Gastroesophageal sphincter (tissue), 4 donors: Measurements from ENCODE around the gene POLH. TPM values are rescaled to one million over a fixed set of nuclear protein-coding genes. Genes with fewer than 3 reads are reported as not detected.
"Not testable (repeated sequence)": the region's sequence is repeated elsewhere in the genome, so short reads cannot be mapped to it uniquely, and the experiment has no call there.

ENCODE experiments used
- ATAC-seq: fragments of 150-250 bp; one replicate; pipeline ENCODE4 v1.9.1; 2016; ENCODE audit warnings: mild to moderate bottlenecking, moderate library complexity
- H3K27ac ChIP-seq, 4 donors: fragments of 200-600 bp; sonication (generic) in 3 of 4; 1 replicate in 3 of 4; 2 replicates in 1 of 4; pipeline ENCODE4 v1.5.1; 2016 to 2019
- H3K27me3 ChIP-seq: fragments of 200-600 bp; sonication (generic); one replicate; pipeline ENCODE4 v1.5.1; 2019
- H3K36me3 ChIP-seq, 2 donors: fragments of 200-600 bp; sonication (generic); one replicate each; pipeline ENCODE4 v1.5.1; 2019; ENCODE audit warnings: control low read depth in 1 of 2
- H3K4me1 ChIP-seq, 3 donors: fragments of 200-600 bp; sonication (generic); 1 replicate in 2 of 3; 2 replicates in 1 of 3; pipeline ENCODE4 v1.5.1; 2016 to 2019; ENCODE audit warnings: control low read depth in 2 of 3
- H3K4me3 ChIP-seq, 2 donors: fragments of 200-600 bp; sonication (generic); one replicate each; pipeline ENCODE4 v1.5.1; 2019; ENCODE audit warnings: mild to moderate bottlenecking in 1 of 2, moderate library complexity in 1 of 2
- H3K9me3 ChIP-seq, 3 donors: fragments of 200-600 bp; sonication (generic); one replicate each; pipeline ENCODE4 v1.5.1; 2017 to 2019; ENCODE audit warnings: control low read depth in 2 of 3
- CTCF ChIP-seq, 4 experiments: fragments of 200-600 bp in 2 of 4; fragments of 450-650 bp in 2 of 4; sonication (generic) in 1 of 4; IDR thresholded peaks; one replicate each; pipeline ENCODE4 v1.5.1; 2017 to 2019; ENCODE audit warnings: antibody characterized with exemption in 4 of 4, mild to moderate bottlenecking in 2 of 4, moderate library complexity in 2 of 4
- EP300 ChIP-seq: sonication (generic); formaldehyde crosslinking; IDR thresholded peaks from one replicate; pipeline ENCODE4 v1.6.1; 2017; ENCODE audit warnings: antibody characterized with exemption, mild to moderate bottlenecking
- POLR2A ChIP-seq, 2 donors: fragments of 450-650 bp; IDR thresholded peaks; one replicate each; pipeline ENCODE4 v1.6.1; 2017; ENCODE audit warnings: antibody characterized with exemption in 2 of 2, mild to moderate bottlenecking in 2 of 2, moderate library complexity in 1 of 2
- POLR2AphosphoS5 ChIP-seq: sonication (generic); formaldehyde crosslinking; IDR thresholded peaks from one replicate; pipeline ENCODE4 v1.6.1; 2017; ENCODE audit warnings: antibody characterized with exemption
- WGBS, 2 donors: methylation state at CpG; one replicate each; pipeline ENCODE4 v1.1.5; 2018; ENCODE audit warnings: low coverage in 1 of 2; 5-methylcytosine and 5-hydroxymethylcytosine counted together
- total RNA-seq, 4 donors: library from RNA; depleted of rRNA; stranded (reverse); fragments of >200 nt; gene quantifications; one replicate each; pipeline ENCODE4 v1.1.0, GENCODE V29; 2016

Gene POLH
- total RNA-seq, 4 donors from 2014 or later = 4.8 to 10.6 (median 7.9) TPM

GRCh38 chr6:43541774-43542471 lies 34.1 kb upstream of the POLH start:
- no peaks in the 10 kb centered on the region for H3K4me1 ChIP-seq
- WGBS, 2 donors = 90 to 98% methylated on average over 6 to 8 of the region's 8 CpGs
- no peaks in the 10 kb centered on the region for H3K9me3 ChIP-seq
- ATAC-seq = no peak
- TF ChIP-seq EP300 (no peak), POLR2A (IDR thresholded peaks at IDR 0.05) (no peak), POLR2AphosphoS5 (no peak), CTCF (IDR thresholded peaks at IDR 0.05) (no peak)
- H3K36me3 ChIP-seq = peaks cover 0 to 96% of the 10 kb centered on the region in 2 donors
- no peak overlapping the region for H3K27ac ChIP-seq
- no peak overlapping the region for H3K4me3 ChIP-seq
- H3K27me3 ChIP-seq = no peaks in the 10 kb centered on the region

GRCh38 chr6:43544461-43544860 lies 31.5 kb upstream of the POLH start:
- ATAC-seq = no peak
- Histone ChIP-seq H3K27ac (no peak overlapping the region), H3K4me3 (no peak overlapping the region), H3K4me1 (no peaks in the 10 kb centered on the region), H3K9me3 (no peaks in the 10 kb centered on the region), H3K27me3 (no peaks in the 10 kb centered on the region), H3K36me3 (peaks cover 0 to 100% of the 10 kb centered on the region in 2 donors)
- WGBS, 2 donors = 60 to 62% methylated on average over 4 of the region's 4 CpGs
- TF ChIP-seq POLR2AphosphoS5 = no peak
- no peak for TF ChIP-seq POLR2A (IDR thresholded peaks at IDR 0.05)
- TF ChIP-seq EP300 = no peak
- no peak for TF ChIP-seq CTCF (IDR thresholded peaks at IDR 0.05)

- peaks cover 0 to 100% of the 10 kb centered on the region in 2 donors for H3K36me3 ChIP-seq
- no peak for ATAC-seq
- no peaks in the 10 kb centered on the region for H3K9me3 ChIP-seq
- 66 to 76% methylated on average over 3 of the region's 3 CpGs for WGBS, 2 donors
- no peak overlapping the region for H3K4me3 ChIP-seq
- no peaks in the 10 kb centered on the region for H3K27me3 ChIP-seq
- no peak overlapping the region for H3K27ac ChIP-seq
- no peaks in the 10 kb centered on the region for H3K4me1 ChIP-seq
- TF ChIP-seq POLR2AphosphoS5 = no peak
- no peak for TF ChIP-seq CTCF (IDR thresholded peaks at IDR 0.05)
Measured at GRCh38 chr6:43547222-43547621, 28.8 kb upstream of the POLH start.

- not testable (repeated sequence) for H3K4me1 ChIP-seq, H3K27me3 ChIP-seq, H3K9me3 ChIP-seq, H3K27ac ChIP-seq, ATAC-seq, H3K4me3 ChIP-seq
- H3K36me3 ChIP-seq = peaks cover 7 to 100% of the 10 kb centered on the region in 2 donors
- WGBS, 2 donors = 93% methylated on average over 6 of the region's 7 CpGs; no CpG with 5 or more reads in 1 of the 2 donors
Measured at GRCh38 chr6:43557620-43558019, 18.4 kb upstream of the POLH start.

- no peak for ATAC-seq
- Histone ChIP-seq H3K27ac (no peak overlapping the region), H3K4me1 (no peaks in the 10 kb centered on the region), H3K4me3 (no peak overlapping the region), H3K27me3 (no peaks in the 10 kb centered on the region), H3K9me3 (no peaks in the 10 kb centered on the region), H3K36me3 (peaks cover 7 to 100% of the 10 kb centered on the region in 2 donors)
- TF ChIP-seq POLR2AphosphoS5 (no peak), POLR2A (IDR thresholded peaks at IDR 0.05) (no peak), CTCF (IDR thresholded peaks at IDR 0.05) (no peak), EP300 (no peak)
Measured at GRCh38 chr6:43559328-43559727, 16.7 kb upstream of the POLH start.
